OCI-LY3 (cell line): ENCODE data around the gene IRF2.

Source experiments
- EZH2phosphoT487 ChIP-seq: fragments of 200-600 bp; shearing (Covaris generic); IDR thresholded peaks from 2 replicates; pipeline ENCODE4 v1.6.1; 2018; ENCODE audit warnings: antibody characterized with exemption, mixed run types, low read depth
- TF ChIP-seq, protein P1 (sequence below): fragments of 200-600, 300-600 bp; sonication (generic); IDR thresholded peaks from 2 replicates; pipeline ENCODE4 v1.5.1; 2014; ENCODE audit warnings: antibody characterized with exemption, low read length, low read depth

DNA sequence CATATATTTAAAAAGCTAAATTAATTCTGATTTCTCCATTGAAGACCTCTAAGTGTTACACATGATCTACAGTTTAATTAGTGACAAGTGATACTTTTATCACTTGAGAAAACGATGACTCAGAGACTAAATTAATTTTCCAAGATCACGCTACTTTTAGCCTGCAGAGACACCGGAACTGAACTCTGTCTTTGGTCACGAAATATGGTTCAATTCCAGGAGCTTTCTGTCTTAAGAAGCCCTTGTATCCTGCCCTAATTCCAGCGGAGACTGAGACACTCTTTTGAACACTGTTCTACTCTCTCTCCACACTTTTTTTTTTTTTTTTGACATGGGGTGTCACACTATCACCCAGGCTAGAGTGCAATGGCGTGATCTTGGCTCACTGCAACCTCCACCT lies 63.6 kb downstream of the IRF2 start:
- TF ChIP-seq, protein P1, sequence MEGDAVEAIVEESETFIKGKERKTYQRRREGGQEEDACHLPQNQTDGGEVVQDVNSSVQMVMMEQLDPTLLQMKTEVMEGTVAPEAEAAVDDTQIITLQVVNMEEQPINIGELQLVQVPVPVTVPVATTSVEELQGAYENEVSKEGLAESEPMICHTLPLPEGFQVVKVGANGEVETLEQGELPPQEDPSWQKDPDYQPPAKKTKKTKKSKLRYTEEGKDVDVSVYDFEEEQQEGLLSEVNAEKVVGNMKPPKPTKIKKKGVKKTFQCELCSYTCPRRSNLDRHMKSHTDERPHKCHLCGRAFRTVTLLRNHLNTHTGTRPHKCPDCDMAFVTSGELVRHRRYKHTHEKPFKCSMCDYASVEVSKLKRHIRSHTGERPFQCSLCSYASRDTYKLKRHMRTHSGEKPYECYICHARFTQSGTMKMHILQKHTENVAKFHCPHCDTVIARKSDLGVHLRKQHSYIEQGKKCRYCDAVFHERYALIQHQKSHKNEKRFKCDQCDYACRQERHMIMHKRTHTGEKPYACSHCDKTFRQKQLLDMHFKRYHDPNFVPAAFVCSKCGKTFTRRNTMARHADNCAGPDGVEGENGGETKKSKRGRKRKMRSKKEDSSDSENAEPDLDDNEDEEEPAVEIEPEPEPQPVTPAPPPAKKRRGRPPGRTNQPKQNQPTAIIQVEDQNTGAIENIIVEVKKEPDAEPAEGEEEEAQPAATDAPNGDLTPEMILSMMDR: no peak
- TF ChIP-seq EZH2phosphoT487: no peak
